Neural progenitor cell (in vitro differentiated cells): ENCODE data around the gene ABAT. TPM values are rescaled to one million over a fixed set of nuclear protein-coding genes. Genes with fewer than 3 reads are reported as not detected.
"Not testable (repeated sequence)": the region's sequence is repeated elsewhere in the genome, so short reads cannot be mapped to it uniquely, and the experiment has no call there.

Experiments
- DNase-seq: peaks from one replicate; pipeline ENCODE4 v3.0.0-alpha.2; 2016; ENCODE audit warnings: low spot score
- H2AFZ ChIP-seq: fragments of 200-600 bp; sonication (generic); replicated peaks from 2 replicates; pipeline ENCODE4 v1.6.1; 2016; ENCODE audit warnings: antibody characterized with exemption
- H3F3A ChIP-seq: fragments of 200-600 bp; sonication (generic); 2 replicates; pipeline ENCODE4 v1.6.1; 2016; ENCODE audit warnings: antibody characterized with exemption, low read depth
- H3K27ac ChIP-seq: fragments of 200-600 bp; sonication (generic); 2 replicates; pipeline ENCODE4 v1.5.1; 2016; ENCODE audit warnings: mild to moderate bottlenecking
- H3K27me3 ChIP-seq: fragments of 200-600 bp; sonication (generic); 2 replicates; pipeline ENCODE4 v1.6.1; 2016; ENCODE audit warnings: mild to moderate bottlenecking, moderate library complexity
- H3K36me3 ChIP-seq: fragments of 200-600 bp; sonication (generic); 2 replicates; pipeline ENCODE4 v1.5.1; 2016
- H3K4me1 ChIP-seq: fragments of 200-600 bp; sonication (generic); 2 replicates; pipeline ENCODE4 v1.6.1; 2016; ENCODE audit warnings: mixed run types
- H3K4me2 ChIP-seq: fragments of 200-600 bp; sonication (generic); 2 replicates; pipeline ENCODE4 v1.6.1; 2016
- H3K4me3 ChIP-seq: fragments of 200-600 bp; sonication (generic); 2 replicates; pipeline ENCODE4 v1.5.1; 2016
- H3K79me2 ChIP-seq: fragments of 200-600 bp; sonication (generic); 2 replicates; pipeline ENCODE4 v1.6.1; 2016; ENCODE audit warnings: low read depth
- H3K9ac ChIP-seq: fragments of 200-600 bp; sonication (generic); 2 replicates; pipeline ENCODE4 v1.6.1; 2016
- H3K9me3 ChIP-seq: fragments of 200-600 bp; sonication (generic); 2 replicates; pipeline ENCODE4 v1.5.1; 2016; ENCODE audit warnings: low read depth
- H4K20me1 ChIP-seq: fragments of 200-600 bp; sonication (generic); 2 replicates; pipeline ENCODE4 v1.6.1; 2016; ENCODE audit warnings: low read depth
- H3K27ac Mint-ChIP-seq: 3 replicates; pipeline ENCODE4 v1.8.0; 2021; ENCODE audit warnings: mixed read lengths
- H3K27me3 Mint-ChIP-seq: 2 replicates; pipeline ENCODE4 v1.8.0; 2022; ENCODE audit warnings: low read depth, mild to moderate bottlenecking, inconsistent platforms, moderate library complexity, mixed read lengths; ENCODE audit not compliant: insufficient read depth
- H3K36me3 Mint-ChIP-seq: 3 replicates; pipeline ENCODE4 v1.8.0; 2021; ENCODE audit warnings: mixed read lengths
- H3K4me1 Mint-ChIP-seq: 3 replicates; pipeline ENCODE4 v1.8.0; 2021; ENCODE audit warnings: mixed read lengths
- H3K4me3 Mint-ChIP-seq: 3 replicates; pipeline ENCODE4 v1.8.0; 2021; ENCODE audit warnings: mild to moderate bottlenecking, moderate library complexity, mixed read lengths
- H3K9me3 Mint-ChIP-seq: 3 replicates; pipeline ENCODE4 v1.8.0; 2020; ENCODE audit warnings: mixed read lengths
- CTCF ChIP-seq: fragments of 200-600 bp; sonication (generic); IDR thresholded peaks from 2 replicates; pipeline ENCODE4 v1.5.1; 2017; ENCODE audit warnings: antibody characterized with exemption, mild to moderate bottlenecking
- EZH2 ChIP-seq: fragments of 200-600 bp; sonication (generic); IDR thresholded peaks from 2 replicates; pipeline ENCODE4 v1.6.1; 2017; ENCODE audit warnings: antibody characterized with exemption, mild to moderate bottlenecking, moderate library complexity
- EZH2phosphoT487 ChIP-seq: fragments of 200-600 bp; sonication (generic); IDR thresholded peaks from 2 replicates; pipeline ENCODE4 v1.6.1; 2017; ENCODE audit warnings: antibody characterized with exemption
- total RNA-seq: library from RNA; depleted of rRNA; stranded (reverse); fragments of >200 nt; gene quantifications from 2 replicates; pipeline ENCODE4 v1.2.3, GENCODE V29; 2015; ENCODE audit warnings: low replicate concordance

Gene ABAT
- total RNA-seq, 1 donor from 2014 or later = 7.3 TPM

DNA sequence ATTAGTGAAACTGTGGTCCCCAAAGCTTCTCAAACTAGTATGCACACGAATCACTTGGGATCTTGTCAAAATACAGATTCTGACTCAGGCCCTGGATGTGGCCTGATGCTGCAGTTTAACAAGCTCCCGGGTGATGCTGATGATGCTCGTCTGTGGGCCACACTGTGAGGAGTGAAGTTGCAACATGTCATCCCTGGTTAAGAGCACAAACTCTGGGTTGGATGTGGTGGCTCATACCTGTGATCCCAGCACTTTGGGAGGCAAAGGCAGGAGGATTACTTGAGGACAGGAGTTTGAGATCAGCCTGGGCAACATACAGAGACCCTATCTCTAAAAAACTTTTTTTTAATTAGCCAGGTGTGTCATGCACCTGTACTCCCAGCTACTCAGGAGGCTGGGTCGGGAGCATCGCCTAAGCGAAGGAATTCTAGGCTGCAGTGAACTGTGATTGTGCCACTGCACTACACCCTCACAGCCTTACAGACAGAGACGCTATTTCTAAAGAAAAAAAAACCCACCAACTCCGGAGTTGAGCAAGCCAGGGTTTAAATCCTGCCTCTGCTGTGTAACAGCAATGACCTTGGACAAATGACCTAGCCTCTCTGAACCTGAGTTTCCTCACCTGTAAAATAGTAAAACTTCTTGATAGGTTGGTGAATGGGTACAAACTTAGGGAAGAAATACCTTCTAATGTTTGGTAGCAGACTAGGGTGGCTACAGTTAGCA is 24.4 kb upstream of the ABAT start:
- H3K9me3 ChIP-seq = no peaks in the 10 kb centered on the region
- Mint-ChIP-seq H3K36me3 (peaks cover 13% of the 10 kb centered on the region), H3K27me3 (peaks cover 11% of the 10 kb centered on the region), H3K4me1 (peaks cover 7% of the 10 kb centered on the region), H3K27ac (no peak overlapping the region), H3K4me3 (no peak overlapping the region), H3K9me3 (no peaks in the 10 kb centered on the region)
- H4K20me1 ChIP-seq = no peaks in the 10 kb centered on the region
- H3K27me3 ChIP-seq = no peaks in the 10 kb centered on the region
- no peak overlapping the region for H3K4me3 ChIP-seq
- H3K36me3 ChIP-seq = no peaks in the 10 kb centered on the region
- TF ChIP-seq EZH2 = no peak
- TF ChIP-seq EZH2phosphoT487 = no peak
- no peak for TF ChIP-seq CTCF
- no peak overlapping the region for H3K27ac ChIP-seq
- H3F3A ChIP-seq = peaks cover 11% of the 10 kb centered on the region
- DNase-seq = no peak
- no peak overlapping the region for H2AFZ ChIP-seq
- no peak overlapping the region for H3K9ac ChIP-seq
- no peak overlapping the region for H3K4me2 ChIP-seq
- H3K79me2 ChIP-seq = no peaks in the 10 kb centered on the region
- no peaks in the 10 kb centered on the region for H3K4me1 ChIP-seq

DNA sequence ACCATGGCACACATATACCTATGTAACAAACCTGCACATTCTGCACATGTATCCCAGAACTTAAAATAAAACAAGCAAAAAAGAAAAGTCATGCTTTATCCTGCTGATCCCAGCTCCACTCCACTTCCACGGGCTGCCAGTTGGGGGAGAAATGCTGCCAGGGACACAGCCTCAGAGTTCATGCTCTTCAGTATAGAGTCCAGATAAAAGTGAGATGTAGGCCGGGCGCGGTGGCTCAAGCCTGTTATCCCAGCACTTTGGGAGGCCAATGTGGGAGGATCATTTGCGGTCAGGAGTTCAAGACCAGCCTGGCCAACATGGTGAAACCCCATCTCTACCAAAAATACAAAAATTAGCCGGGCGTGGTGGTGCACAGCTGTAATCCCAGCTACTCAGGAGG is 22.5 kb upstream of the ABAT start:
- not testable (repeated sequence) for H3K27ac ChIP-seq, H3K4me1 Mint-ChIP-seq, H4K20me1 ChIP-seq, H3K4me1 ChIP-seq, H3K36me3 ChIP-seq, H3K4me2 ChIP-seq, H3K4me3 ChIP-seq, H3K27me3 ChIP-seq, H3K79me2 ChIP-seq, H3K9me3 ChIP-seq, H2AFZ ChIP-seq, H3K9me3 Mint-ChIP-seq, H3K36me3 Mint-ChIP-seq, H3K4me3 Mint-ChIP-seq, H3K9ac ChIP-seq
- DNase-seq = peak; percentile 32
- H3F3A ChIP-seq = peaks cover 11% of the 10 kb centered on the region
- peak; percentile 49 for TF ChIP-seq CTCF
- Mint-ChIP-seq H3K27me3 (peaks cover 11% of the 10 kb centered on the region), H3K27ac (peak overlapping the region; percentile 81)

DNA sequence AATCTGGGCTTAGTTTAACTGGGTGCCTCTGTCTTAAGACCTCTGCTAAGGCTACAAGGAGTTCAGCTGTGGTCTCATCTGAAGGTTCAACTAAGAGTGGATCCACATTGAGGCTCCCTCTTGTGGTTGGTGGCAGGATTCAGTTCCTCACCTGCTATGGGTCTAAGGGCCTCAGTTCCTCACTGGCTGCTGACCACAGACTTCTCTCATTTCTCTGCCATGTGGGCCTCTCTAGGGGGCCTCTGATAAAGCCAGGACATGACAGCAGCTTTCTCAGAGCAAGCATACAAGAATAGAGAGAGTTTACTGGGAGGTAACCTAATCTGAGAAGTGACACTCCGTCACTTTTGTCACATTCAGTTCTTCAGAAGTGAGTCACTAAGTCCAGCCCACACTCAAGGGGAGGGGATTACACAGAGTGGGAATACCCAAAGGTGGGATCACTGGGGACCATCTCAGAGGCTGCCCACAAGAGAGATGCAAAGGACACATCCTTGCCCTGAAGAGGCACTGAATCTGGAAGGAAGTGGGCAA is 19.2 kb upstream of the ABAT start:
- TF ChIP-seq EZH2 (no peak), EZH2phosphoT487 (no peak), CTCF (peak; percentile 67)
- Histone ChIP-seq H3K79me2 (no peaks in the 10 kb centered on the region), H3K9ac (no peak overlapping the region), H4K20me1 (no peaks in the 10 kb centered on the region), H3K27me3 (no peaks in the 10 kb centered on the region), H3K4me1 (no peaks in the 10 kb centered on the region), H3F3A (peaks cover 4% of the 10 kb centered on the region), H3K36me3 (no peaks in the 10 kb centered on the region), H3K4me2 (no peak overlapping the region), H3K4me3 (no peak overlapping the region), H3K9me3 (no peaks in the 10 kb centered on the region), H2AFZ (no peak overlapping the region), H3K27ac (no peak overlapping the region)
- Mint-ChIP-seq H3K36me3 (no peaks in the 10 kb centered on the region), H3K27me3 (peaks cover 8% of the 10 kb centered on the region), H3K27ac (no peak overlapping the region), H3K4me3 (no peak overlapping the region), H3K9me3 (no peaks in the 10 kb centered on the region), H3K4me1 (peaks cover 7% of the 10 kb centered on the region)
- peak; percentile 49 for DNase-seq
